Measurements from ENCODE around the gene EPG5. TPM values are rescaled to one million over a fixed set of nuclear protein-coding genes. Genes with fewer than 3 reads are reported as not detected.

Gene EPG5
- total RNA-seq, 4 donors from 2014 or later: 13.6 to 43.4 (median 21.8) TPM

DNA sequence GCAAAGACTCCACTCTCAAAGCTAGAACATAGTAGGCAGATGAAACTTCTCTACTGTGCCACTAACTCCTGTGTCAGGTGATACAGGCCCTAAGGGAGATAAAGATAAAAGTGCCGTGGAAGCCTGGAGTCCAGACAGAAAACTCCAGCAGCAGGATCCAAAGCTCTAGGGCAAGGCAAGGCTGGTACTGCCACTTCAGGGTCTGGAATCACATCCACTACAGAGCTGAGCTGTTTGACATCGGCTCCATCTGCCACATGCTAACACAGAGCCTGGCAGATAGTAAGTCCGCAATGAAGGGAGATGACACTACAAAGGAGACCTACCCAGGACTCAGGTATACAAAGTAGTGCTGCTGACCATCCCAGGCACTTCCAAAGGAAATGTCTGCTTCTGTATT, 34.4 kb downstream of the EPG5 start:
- Histone ChIP-seq H3K27ac (no peak overlapping the region), H3K9me3 (no peaks in the 10 kb centered on the region), H3K4me3 (no peak overlapping the region), H3K36me3 (no peaks in the 10 kb centered on the region), H3K4me1 (no peaks in the 10 kb centered on the region), H3K27me3 (no peaks in the 10 kb centered on the region)
- TF ChIP-seq POLR2A (IDR thresholded peaks at IDR 0.05): no peak
- TF ChIP-seq, protein P1, sequence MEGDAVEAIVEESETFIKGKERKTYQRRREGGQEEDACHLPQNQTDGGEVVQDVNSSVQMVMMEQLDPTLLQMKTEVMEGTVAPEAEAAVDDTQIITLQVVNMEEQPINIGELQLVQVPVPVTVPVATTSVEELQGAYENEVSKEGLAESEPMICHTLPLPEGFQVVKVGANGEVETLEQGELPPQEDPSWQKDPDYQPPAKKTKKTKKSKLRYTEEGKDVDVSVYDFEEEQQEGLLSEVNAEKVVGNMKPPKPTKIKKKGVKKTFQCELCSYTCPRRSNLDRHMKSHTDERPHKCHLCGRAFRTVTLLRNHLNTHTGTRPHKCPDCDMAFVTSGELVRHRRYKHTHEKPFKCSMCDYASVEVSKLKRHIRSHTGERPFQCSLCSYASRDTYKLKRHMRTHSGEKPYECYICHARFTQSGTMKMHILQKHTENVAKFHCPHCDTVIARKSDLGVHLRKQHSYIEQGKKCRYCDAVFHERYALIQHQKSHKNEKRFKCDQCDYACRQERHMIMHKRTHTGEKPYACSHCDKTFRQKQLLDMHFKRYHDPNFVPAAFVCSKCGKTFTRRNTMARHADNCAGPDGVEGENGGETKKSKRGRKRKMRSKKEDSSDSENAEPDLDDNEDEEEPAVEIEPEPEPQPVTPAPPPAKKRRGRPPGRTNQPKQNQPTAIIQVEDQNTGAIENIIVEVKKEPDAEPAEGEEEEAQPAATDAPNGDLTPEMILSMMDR (IDR thresholded peaks at IDR 0.05): no peak
- DNase-seq: no peak
- intact Hi-C loops (cut with DNase I; ENCODE audit: low total_unique reads): no loop called here

DNA sequence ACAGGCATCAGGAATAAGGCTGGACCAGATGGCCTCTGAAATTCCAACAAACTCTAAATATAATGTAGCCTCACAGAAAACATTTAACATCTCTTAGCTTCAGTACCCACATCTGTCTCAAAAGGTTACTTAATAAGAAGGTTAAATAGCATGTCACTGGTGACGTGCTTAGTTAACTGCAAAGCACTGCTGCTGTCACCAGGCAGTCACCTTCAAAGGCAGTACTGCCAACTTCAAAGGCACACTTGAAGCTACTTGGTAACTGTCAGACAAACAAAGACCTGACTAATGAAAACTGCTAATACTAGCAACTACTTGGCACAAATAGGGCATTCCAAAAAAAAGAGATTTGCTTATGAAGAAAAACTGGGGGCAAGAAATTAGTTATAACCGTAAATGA, 36.2 kb downstream of the EPG5 start:
- H3K9me3 ChIP-seq: no peaks in the 10 kb centered on the region
- no peak overlapping the region for H3K4me3 ChIP-seq
- no peaks in the 10 kb centered on the region for H3K4me1 ChIP-seq
- intact Hi-C loops (cut with DNase I; ENCODE audit: low total_unique reads): no loop called here
- DNase-seq: no peak
- no peaks in the 10 kb centered on the region for H3K36me3 ChIP-seq
- TF ChIP-seq POLR2A (IDR thresholded peaks at IDR 0.05): no peak
- H3K27me3 ChIP-seq: no peaks in the 10 kb centered on the region
- H3K27ac ChIP-seq: no peak overlapping the region

DNA sequence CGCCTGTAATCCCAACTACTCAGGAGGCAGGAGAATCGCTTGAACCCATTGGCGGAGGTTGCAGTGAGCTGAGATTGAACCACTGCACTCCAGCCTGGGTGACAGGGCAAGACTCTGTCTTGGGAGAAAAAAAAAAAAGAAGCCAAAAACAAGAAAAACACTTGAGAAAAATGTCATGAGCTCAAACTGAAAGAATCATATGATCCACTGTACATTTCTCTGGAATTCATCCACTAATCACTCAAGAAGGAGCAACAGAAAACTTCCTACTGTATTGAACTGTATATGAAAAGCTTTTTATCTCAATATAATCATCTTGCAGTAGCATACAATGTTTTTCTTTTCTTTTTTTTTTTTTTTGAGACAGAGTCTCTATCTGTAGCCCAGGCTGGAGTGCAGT, 40.4 kb downstream of the EPG5 start:
- no peak for DNase-seq
- TF ChIP-seq, protein P1 (IDR thresholded peaks at IDR 0.05): no peak
- no peak for TF ChIP-seq POLR2A (IDR thresholded peaks at IDR 0.05)
- Histone ChIP-seq H3K4me3 (no peak overlapping the region), H3K4me1 (no peaks in the 10 kb centered on the region), H3K36me3 (no peaks in the 10 kb centered on the region), H3K9me3 (no peaks in the 10 kb centered on the region), H3K27me3 (no peaks in the 10 kb centered on the region), H3K27ac (no peak overlapping the region)
- intact Hi-C loops (cut with DNase I; ENCODE audit: low total_unique reads): no loop called here

DNA sequence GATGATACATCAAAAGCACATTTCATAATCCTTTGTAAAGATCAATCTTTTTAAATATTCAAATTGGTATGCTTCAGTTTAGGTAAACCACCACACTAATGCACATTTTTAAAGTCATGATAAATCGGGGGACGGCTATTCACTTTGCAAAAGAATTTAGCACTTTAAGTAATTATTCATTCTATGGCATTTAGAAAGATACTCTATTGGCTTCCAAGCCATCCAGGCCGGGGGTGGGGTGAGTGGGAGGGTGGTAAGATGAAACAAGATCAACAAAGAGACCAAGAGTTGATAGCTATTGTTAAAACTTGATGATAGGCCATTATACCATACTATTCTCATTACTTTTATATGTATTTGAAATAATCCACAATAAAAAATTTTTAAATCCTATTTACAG, 41.0 kb downstream of the EPG5 start:
- Histone ChIP-seq H3K27me3 (no peaks in the 10 kb centered on the region), H3K9me3 (no peaks in the 10 kb centered on the region), H3K4me1 (no peaks in the 10 kb centered on the region), H3K4me3 (no peak overlapping the region), H3K36me3 (no peaks in the 10 kb centered on the region), H3K27ac (no peak overlapping the region)
- intact Hi-C loops (cut with DNase I; ENCODE audit: low total_unique reads): no loop called here
- no peak for DNase-seq
- TF ChIP-seq, protein P1 (IDR thresholded peaks at IDR 0.05): no peak
- no peak for TF ChIP-seq POLR2A (IDR thresholded peaks at IDR 0.05)

DNA sequence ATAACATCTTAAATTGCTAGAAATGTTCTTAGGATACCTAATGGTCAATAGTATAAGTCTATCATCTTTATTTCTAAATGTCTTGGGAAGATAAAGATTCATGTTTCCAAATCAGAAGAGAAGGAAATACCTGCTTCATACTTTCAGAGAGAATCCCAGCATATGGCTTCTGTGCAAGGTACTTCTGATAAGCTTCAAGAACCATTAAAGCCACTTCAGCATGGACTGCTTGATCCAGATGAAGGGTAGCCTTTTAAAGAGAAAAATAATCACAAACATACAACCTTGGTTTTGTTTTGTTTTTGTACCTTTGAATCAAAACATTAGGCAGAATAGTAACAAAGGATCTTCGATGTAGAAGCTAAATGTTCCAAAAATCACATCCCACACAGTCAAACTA, 44.0 kb downstream of the EPG5 start:
- H3K27me3 ChIP-seq: no peaks in the 10 kb centered on the region
- H3K36me3 ChIP-seq: no peaks in the 10 kb centered on the region
- no peak overlapping the region for H3K4me3 ChIP-seq
- H3K27ac ChIP-seq: no peak overlapping the region
- TF ChIP-seq POLR2A (IDR thresholded peaks at IDR 0.05): no peak
- TF ChIP-seq, protein P1 (IDR thresholded peaks at IDR 0.05): no peak
- H3K4me1 ChIP-seq: peaks cover 0 to 4% of the 10 kb centered on the region in 2 donors
- intact Hi-C loops (cut with DNase I; ENCODE audit: low total_unique reads): no loop called here
- DNase-seq: no peak
- no peaks in the 10 kb centered on the region for H3K9me3 ChIP-seq

DNA sequence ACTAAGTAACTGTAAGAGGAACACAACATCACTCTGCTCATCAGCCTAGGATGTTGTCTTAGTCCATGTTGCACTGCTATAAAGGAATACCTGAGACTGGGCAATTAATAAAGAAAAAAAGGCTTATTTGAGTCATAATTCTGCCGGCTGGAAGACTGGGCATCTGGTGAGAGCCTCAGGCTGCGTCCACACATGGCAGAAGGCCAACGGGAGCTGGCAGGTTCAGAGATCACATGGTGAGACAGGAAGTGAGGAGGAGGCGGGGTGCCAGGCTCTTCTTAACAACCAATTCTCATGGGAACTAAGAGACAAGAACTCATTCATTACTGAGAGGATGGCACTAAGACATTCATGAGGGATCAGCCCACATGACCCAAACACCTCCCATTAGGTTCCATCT, 46.8 kb downstream of the EPG5 start:
- peaks cover 0 to 4% of the 10 kb centered on the region in 2 donors for H3K4me1 ChIP-seq
- no peaks in the 10 kb centered on the region for H3K36me3 ChIP-seq
- H3K27ac ChIP-seq: no peak overlapping the region
- no peaks in the 10 kb centered on the region for H3K9me3 ChIP-seq
- TF ChIP-seq, protein P1 (IDR thresholded peaks at IDR 0.05): no peak
- TF ChIP-seq POLR2A (IDR thresholded peaks at IDR 0.05): no peak
- intact Hi-C loops (cut with DNase I; ENCODE audit: low total_unique reads): no loop called here
- no peak overlapping the region for H3K4me3 ChIP-seq
- DNase-seq: peak; percentile 25 to 32
- no peaks in the 10 kb centered on the region for H3K27me3 ChIP-seq
